HG03095 (cell line): ENCODE results near the gene PDK2.
A peak's percentile ranks its signal among the peaks of the same experiment; 100 is the strongest.

Experiments
- ATAC-seq: cut with Tn5 transposase; IDR thresholded peaks from one replicate; pipeline ENCODE4 v1.9.1; 2021; ENCODE audit warnings: moderate library complexity; ENCODE audit not compliant: unreplicated experiment

PDK2 gene

DNA sequence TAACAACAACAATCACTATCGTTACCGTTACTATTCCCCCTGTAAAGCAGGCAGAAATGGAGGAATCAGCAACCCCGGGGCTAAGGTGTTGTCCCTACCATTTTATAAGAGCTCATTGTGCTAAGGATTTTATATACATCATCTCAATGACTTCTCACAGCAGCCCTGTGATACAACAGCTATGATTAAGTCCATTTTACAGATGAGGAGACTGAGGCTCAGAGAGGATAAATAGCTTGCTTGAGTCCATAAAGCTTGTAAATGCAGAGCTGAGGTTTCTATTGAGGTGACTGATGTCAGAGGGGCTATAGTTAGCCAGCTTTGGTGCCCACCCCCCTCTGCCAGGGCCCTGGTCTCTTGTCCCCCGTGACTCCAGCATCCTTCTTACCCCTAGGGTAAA is 16.7 kb upstream of the PDK2 start:
- ATAC-seq: no peak

DNA sequence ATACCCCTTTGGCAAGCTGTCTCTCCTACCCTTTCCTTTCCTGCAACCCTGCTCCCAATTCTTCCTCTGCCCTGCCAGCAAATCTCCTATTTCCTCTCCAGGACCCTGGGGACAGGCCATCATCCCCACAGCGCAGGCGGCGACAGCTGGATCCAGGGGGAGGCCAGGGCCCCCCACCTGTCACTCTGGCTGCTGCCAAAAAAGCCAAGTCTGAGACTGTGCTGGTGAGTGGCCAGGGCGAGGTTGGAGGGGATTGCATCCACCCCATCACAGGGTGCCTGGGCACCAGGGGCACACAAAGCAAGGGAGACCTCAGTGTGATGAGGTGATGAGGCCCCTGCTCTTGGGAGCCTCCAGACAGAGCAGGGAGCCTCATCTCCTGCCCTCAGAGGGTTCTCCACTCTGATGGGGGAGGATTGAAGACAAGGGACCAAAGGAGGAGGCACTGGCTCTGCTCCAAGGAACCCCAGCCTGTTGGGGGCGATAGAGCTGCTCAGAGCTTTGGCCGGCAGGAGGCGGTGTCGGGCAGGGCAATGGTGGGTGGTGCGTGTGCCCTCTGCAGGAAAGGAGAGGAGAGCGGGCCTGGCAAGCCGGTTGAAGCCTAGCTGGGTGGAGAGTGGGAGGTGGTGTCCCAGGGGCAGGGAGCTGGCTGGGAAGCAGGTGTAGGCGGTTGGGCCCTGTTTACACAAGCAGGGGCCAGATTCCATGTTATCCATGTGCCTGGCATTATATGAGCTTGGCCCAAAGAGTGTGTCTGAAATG is 15.6 kb upstream of the PDK2 start:
- no peak for ATAC-seq

DNA sequence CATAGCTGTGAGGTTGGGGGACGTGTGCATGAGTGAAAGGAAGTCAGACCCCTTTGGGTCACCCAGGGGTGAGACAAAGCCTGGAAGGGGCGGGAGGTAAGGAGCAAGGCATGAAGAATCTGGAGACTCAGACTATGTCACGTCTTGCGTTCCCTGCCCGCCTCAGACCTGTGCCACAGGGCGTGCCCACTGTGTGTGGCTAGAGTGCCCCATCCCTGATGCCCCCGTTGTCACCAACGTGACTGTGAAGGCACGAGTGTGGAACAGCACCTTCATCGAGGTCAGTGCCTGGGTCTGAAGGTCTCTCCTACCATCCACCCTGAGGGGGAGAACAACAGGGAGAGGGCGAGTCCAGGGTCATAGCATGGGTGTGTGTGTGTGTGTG is 15.1 kb upstream of the PDK2 start:
- no peak for ATAC-seq

DNA sequence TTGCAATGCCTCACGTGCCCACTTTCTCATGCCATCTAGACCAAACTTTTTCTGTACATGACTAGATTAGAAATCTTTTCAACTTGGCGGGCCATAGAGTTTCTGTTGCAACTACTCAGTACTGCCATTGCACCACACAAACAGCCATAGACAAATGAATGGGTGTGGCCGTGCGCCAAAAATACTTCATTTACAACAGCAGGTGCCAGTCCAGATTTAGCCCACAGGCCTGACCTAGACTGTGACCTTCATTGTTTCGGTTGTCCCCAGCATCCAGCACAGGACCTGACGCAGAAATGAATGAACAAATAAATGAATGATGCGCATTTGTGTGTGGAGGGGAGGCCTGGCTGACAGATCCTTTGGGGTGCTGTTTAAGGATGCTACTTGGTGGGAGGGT is 14.3 kb upstream of the PDK2 start:
- no peak for ATAC-seq

- no peak for ATAC-seq
Observed at GRCh38 chr17:50081757-50082156, 13.4 kb upstream of the PDK2 start.

DNA sequence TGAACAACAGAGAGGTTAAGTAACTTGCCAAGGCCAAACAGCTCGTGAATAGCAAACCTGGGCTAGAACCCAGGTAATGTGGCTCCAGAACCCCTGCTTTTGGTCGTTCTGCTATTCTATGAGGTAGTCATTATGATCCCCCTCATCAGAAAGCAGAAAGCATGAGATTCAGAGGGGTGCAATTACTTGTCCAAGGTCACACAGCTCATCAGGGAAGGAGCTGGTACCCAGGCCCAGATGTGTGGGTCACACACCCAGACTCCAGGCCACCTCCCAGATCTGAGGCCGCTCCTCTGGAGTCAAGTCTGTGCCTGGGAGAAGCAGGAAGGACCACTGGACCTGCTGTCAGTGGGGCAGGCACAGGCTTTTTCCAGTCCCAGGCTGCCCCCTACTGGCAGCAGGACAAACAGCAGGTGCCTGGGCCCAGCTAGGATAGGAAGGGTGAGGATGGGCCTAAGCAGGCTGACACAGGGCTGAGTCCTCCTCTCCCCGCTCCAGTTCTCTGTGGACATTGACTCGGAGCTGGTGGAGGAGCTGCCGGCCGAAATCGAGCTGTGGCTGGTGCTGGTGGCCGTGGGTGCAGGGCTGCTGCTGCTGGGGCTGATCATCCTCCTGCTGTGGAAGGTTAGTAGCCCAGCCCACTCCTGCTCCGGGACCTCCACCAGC is 7.8 kb upstream of the PDK2 start:
- ATAC-seq: no peak

- ATAC-seq: no peak
Observed at GRCh38 chr17:50087912-50088405, 7.2 kb upstream of the PDK2 start.

DNA sequence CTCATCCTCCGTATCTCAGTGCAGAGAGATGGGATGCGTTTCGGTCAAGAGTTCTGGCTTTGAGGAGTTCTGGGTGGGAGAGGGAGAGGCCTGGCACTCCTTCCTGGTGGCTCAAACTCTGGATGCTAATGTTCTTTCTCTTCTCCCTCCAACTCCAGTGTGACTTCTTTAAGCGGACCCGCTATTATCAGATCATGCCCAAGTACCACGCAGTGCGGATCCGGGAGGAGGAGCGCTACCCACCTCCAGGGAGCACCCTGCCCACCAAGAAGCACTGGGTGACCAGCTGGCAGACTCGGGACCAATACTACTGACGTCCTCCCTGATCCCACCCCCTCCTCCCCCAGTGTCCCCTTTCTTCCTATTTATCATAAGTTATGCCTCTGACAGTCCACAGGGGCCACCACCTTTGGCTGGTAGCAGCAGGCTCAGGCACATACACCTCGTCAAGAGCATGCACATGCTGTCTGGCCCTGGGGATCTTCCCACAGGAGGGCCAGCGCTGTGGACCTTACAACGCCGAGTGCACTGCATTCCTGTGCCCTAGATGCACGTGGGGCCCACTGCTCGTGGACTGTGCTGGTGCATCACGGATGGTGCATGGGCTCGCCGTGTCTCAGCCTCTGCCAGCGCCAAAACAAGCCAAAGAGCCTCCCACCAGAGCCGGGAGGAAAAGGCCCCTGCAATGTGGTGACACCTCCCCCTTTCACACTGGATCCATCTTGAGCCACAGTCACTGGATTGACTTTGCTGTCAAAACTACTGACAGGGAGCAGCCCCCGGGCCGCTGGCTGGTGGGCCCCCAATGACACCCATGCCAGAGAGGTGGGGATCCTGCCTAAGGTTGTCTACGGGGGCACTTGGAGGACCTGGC is 6.0 kb upstream of the PDK2 start:
- ATAC-seq: no peak

DNA sequence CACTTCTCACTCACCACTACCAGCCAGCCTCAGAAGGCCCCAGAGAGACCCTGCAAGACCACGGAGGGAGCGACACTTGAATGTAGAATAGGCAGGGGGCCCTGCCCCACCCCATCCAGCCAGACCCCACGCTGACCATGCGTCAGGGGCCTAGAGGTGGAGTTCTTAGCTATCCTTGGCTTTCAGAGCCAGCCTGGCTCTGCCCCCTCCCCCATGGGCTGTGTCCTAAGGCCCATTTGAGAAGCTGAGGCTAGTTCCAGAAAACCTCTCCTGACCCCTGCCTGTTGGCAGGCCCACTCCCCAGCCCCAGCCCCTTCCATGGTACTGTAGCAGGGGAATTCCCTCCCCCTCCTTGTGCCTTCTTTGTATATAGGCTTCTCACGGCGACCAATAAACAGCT is 5.1 kb upstream of the PDK2 start:
- ATAC-seq: no peak

DNA sequence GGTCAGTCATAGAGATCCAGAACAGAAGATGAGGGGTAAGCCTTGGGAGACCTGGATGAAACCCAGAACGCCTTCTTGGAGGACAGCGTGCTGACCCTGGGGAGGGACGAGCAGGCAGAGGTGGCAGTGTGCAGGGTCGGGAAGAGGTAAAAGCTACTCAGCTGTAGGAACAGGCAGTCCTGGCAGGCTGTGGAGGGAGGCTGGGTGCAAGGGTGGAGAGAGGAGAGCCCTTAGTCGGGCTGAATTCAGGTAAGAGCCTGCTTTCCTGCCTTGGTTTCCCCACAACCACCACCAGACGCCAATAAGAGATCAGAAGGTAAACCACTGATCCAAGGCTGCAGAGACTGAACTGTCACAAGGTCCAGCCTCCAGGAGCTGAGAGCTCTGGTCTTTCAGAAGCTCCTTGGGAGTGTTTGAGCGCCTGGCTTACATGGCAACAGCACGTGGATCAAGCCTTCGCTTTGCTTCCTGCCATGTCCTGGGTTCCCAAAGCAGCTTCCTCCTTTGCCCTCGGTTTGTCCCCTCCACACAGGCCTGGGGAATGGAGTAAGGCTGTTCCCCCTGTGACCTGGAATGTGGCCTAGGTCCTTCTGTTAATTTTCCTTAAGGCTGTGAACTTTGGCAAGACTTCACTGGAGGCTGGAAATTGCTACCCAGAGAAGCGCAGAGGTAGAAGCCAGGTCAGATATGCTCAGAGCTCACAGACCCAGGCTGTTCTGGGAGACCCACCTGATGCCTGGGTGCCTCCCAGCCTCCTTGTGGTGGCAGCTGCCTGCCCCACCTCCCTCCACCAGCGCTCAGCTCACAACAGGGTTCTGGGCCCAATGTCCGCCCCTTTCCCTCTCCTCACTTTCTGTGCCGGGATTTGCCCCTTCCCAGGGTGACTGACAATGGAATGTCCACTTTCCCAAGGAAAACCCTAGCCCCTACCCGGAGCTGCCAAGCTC is 3.9 kb upstream of the PDK2 start:
- ATAC-seq: no peak

DNA sequence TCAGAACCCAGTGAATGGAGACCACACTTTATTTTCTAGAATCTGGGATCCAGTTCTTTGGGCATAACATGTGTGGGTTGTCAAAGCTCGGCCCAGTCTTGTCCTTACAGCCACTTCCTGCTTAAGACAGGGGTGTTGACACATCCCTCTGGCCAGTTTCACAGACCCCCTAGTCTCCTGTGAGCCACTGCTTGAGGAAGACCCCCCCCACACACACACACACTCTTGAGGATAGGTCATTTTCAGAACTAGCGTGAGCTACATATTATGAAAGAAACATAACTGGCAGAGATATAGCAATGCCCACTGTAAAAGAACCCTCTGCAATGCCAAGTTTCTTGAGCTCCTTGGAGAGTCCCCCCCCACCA is 3.2 kb upstream of the PDK2 start:
- ATAC-seq: no peak

DNA sequence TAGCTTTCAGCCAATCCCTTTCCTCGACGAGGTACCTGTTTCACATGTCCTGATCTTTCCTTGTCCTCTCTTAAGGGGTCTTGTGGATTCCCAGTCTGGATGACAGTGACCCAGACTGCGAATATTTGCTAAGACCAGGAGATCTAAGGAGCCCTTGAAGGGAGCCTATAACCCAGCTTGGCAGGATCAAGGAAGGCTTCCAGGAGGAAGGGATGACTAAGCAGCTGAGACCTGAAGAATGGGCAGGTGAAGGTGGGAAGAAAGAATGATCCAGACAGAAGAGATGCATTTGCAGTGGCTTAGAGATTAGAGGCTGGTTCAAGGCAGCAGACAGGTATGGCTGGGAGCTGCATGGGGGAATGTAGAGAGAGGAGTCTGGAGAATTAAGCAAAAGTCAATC is 1.9 kb upstream of the PDK2 start:
- ATAC-seq: no peak

DNA sequence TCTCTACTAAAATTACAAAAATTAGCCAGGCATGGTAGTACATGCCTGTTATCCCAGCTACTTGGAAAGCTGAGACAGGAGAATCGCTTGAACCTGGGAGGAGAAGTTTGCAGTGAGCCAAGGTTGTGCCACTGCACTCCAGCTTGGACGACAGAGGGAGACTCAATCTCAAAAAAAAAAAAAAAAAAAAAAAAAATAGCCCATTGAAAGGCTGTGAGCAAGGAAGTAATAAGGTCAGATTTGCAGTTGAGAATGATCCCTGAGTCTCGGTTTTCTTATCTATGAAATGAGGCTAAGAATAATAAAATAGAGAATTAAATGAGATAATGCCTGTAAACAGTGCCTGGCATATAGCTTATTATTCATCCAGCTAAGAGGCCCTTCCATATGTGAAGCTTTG is 1.3 kb upstream of the PDK2 start:
- no peak for ATAC-seq

GRCh38 chr17:50094243-50094752 is 853 bp upstream of the PDK2 start:
- peak; percentile 44 for ATAC-seq

DNA sequence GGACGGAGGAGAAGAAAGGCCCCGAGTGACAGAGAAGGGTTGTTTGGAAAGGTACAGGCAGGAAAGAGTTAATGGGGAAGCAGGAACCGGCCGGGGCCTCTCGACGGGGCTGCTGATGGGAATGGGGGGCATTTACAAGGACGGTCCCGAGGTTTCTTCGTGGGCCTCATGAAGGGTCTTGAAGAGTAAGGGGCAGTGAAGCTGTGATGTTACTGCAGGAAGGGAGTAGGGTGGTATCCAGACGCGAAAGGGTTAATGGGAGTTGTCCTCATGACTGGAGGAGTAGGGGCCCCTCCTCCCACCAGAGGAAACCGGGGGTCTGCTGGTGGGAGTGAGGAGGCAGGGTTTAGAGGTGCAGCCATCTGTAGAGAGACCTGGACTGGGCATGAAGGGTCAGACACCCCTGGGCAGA is 481 bp downstream of the PDK2 start:
- ATAC-seq: no peak

DNA sequence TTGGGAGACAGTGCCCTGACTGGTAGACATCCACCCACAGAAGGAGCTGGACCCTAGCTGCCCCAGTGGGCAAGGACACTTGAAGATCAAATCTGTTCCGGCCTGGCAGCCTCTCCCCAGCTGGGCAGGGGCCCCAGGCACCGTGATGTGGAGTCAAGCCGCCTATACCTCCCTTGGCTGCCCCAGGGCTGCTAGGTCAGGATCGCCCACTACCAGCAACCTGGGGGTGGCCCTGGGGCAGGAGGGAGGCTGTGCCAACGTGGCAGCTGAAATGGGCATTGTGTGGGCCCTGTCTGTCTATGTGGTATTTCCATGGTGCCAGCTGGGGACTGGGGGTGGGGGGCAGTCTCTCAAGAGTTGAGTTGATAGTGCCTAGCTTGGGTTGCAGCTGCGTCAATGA is 941 bp downstream of the PDK2 start:
- no peak for ATAC-seq

DNA sequence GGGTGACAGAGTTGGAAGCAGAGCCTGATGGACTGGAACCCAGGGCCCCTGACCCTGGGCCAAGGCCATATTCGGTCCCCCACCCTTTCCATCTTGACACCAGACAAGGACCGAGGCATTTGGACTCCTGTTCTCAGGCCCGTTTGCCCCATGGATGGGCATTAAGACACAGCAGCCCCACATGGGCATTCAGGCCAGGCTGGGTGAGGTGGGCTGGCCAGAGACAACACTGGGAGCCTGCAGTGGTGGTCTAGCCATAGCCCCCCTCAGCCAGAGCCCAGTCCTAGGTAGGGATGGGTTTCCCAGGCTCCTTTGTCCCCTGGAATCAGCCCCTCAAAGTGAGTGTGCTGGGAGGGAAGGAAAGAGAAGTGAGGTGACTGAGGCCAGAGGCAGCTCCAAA is 1.6 kb downstream of the PDK2 start:
- no peak for ATAC-seq

- no peak for ATAC-seq
Observed at GRCh38 chr17:50097455-50097854, 2.3 kb downstream of the PDK2 start.

GRCh38 chr17:50097926-50098325 is 2.8 kb downstream of the PDK2 start:
- ATAC-seq: no peak

DNA sequence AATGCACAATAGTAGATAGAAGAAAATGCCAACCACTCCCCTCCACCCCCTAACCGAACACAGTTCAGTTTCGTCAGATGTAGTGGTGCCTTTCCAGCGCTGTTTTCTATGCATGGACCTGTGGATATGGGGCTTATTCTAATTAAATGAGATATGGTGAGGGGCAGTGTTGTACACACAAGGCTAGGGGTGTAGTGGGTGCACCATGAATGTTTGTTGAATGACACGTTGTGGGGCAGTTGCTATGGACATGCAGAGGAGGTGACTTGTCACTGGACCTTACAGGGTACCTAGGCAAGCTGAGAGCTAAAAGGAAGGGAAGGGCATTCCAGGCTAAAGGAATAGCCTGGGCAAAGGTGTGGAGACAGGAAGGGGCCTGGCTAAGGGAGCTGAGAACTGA is 3.4 kb downstream of the PDK2 start:
- ATAC-seq: no peak
